Measurements from ENCODE around the gene NR2E1.

Gene NR2E1

DNA sequence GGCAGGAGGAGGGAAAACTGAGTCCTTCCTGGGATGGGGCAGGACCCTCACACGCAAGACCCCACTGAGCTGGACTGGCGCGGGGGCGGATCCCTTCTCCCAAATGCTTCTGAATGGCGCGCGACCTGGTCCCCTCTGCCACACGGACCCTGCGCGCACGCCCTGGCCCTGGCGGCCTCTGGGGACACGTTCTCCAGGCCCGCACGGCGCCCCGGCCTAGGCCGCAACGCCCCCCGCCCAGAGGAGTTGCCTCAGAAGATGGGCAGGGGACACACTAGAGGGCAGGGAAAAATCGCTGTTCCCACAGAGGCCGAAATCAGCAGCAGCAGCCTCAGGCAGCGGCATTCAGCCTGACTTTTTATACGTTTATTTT is 46.1 kb upstream of the NR2E1 start:
- Histone ChIP-seq H3K9me2 (replicated peaks; ENCODE audit: control insufficient read depth, low read length) (no peaks in the 10 kb centered on the region), H3K4me2 (ENCODE audit: low read length) (no peak overlapping the region), H4K20me1 (ENCODE audit: control insufficient read depth, insufficient read depth, low read depth, low read length) (no peaks in the 10 kb centered on the region), H3K36me3 (ENCODE audit: control insufficient read depth, low read length) (no peaks in the 10 kb centered on the region), H3K9me3 (ENCODE audit: control insufficient read depth, insufficient read depth, low read length) (no peaks in the 10 kb centered on the region), H3K79me2 (ENCODE audit: control insufficient read depth, low read length) (no peaks in the 10 kb centered on the region), H3K27ac (ENCODE audit: low read depth, low read length) (no peak overlapping the region), H3F3A (ENCODE audit: control insufficient read depth, insufficient read depth) (no peaks in the 10 kb centered on the region), H3K4me1 (ENCODE audit: control insufficient read depth, low read length) (peaks cover 25% of the 10 kb centered on the region), H3K4me3 (ENCODE audit: low read length) (no peak overlapping the region), H3K27me3 (ENCODE audit: control insufficient read depth, low read length) (peaks cover 93% of the 10 kb centered on the region)
- TF ChIP-seq, protein P1, sequence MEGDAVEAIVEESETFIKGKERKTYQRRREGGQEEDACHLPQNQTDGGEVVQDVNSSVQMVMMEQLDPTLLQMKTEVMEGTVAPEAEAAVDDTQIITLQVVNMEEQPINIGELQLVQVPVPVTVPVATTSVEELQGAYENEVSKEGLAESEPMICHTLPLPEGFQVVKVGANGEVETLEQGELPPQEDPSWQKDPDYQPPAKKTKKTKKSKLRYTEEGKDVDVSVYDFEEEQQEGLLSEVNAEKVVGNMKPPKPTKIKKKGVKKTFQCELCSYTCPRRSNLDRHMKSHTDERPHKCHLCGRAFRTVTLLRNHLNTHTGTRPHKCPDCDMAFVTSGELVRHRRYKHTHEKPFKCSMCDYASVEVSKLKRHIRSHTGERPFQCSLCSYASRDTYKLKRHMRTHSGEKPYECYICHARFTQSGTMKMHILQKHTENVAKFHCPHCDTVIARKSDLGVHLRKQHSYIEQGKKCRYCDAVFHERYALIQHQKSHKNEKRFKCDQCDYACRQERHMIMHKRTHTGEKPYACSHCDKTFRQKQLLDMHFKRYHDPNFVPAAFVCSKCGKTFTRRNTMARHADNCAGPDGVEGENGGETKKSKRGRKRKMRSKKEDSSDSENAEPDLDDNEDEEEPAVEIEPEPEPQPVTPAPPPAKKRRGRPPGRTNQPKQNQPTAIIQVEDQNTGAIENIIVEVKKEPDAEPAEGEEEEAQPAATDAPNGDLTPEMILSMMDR (IDR thresholded peaks at IDR 0.05; ENCODE audit: low read depth, low read length, poor library complexity, severe bottlenecking): no peak
- no peak for TF ChIP-seq EZH2phosphoT487 (IDR thresholded peaks at IDR 0.05; ENCODE audit: borderline replicate concordance, low read length)

- H3F3A ChIP-seq (ENCODE audit: control insufficient read depth, insufficient read depth): no peaks in the 10 kb centered on the region
- no peak overlapping the region for H3K4me3 ChIP-seq (ENCODE audit: low read length)
- no peaks in the 10 kb centered on the region for H3K9me2 ChIP-seq (replicated peaks; ENCODE audit: control insufficient read depth, low read length)
- peaks cover 23% of the 10 kb centered on the region for H3K4me1 ChIP-seq (ENCODE audit: control insufficient read depth, low read length)
- H3K4me2 ChIP-seq (ENCODE audit: low read length): no peak overlapping the region
- H3K79me2 ChIP-seq (ENCODE audit: control insufficient read depth, low read length): no peaks in the 10 kb centered on the region
- no peaks in the 10 kb centered on the region for H4K20me1 ChIP-seq (ENCODE audit: control insufficient read depth, insufficient read depth, low read depth, low read length)
- peaks cover 92% of the 10 kb centered on the region for H3K27me3 ChIP-seq (ENCODE audit: control insufficient read depth, low read length)
- no peaks in the 10 kb centered on the region for H3K36me3 ChIP-seq (ENCODE audit: control insufficient read depth, low read length)
- no peaks in the 10 kb centered on the region for H3K9me3 ChIP-seq (ENCODE audit: control insufficient read depth, insufficient read depth, low read length)
- H3K27ac ChIP-seq (ENCODE audit: low read depth, low read length): no peak overlapping the region
- no peak for TF ChIP-seq EZH2phosphoT487 (IDR thresholded peaks at IDR 0.05; ENCODE audit: borderline replicate concordance, low read length)
Observed at GRCh38 chr6:108120311-108120710, 45.5 kb upstream of the NR2E1 start.

DNA sequence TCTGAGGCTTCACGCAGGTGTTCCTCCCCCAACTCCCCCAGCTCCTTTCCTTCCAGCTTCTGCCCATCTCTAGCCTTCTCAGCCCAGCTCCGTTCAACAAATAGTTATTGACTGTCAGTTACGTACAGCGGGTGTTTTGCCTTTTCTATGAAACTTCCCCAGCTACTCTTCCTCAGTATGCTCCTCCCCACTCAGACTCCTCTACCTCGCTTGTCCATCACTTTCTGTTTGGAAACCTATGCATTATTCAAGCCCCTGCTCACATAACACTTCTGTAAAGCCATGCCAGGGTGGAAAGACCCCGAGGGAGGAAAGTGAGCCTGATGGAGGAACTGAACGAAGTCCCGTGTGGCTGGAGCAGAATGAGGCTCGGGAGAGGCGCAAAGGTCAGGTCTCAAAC is 44.2 kb upstream of the NR2E1 start:
- H3K9me2 ChIP-seq (replicated peaks; ENCODE audit: control insufficient read depth, low read length): no peaks in the 10 kb centered on the region
- H3K79me2 ChIP-seq (ENCODE audit: control insufficient read depth, low read length): no peaks in the 10 kb centered on the region
- H4K20me1 ChIP-seq (ENCODE audit: control insufficient read depth, insufficient read depth, low read depth, low read length): no peaks in the 10 kb centered on the region
- H3K4me1 ChIP-seq (ENCODE audit: control insufficient read depth, low read length): peaks cover 21% of the 10 kb centered on the region
- H3F3A ChIP-seq (ENCODE audit: control insufficient read depth, insufficient read depth): no peaks in the 10 kb centered on the region
- no peak overlapping the region for H3K27ac ChIP-seq (ENCODE audit: low read depth, low read length)
- H3K36me3 ChIP-seq (ENCODE audit: control insufficient read depth, low read length): no peaks in the 10 kb centered on the region
- no peak overlapping the region for H3K4me2 ChIP-seq (ENCODE audit: low read length)
- peaks cover 88% of the 10 kb centered on the region for H3K27me3 ChIP-seq (ENCODE audit: control insufficient read depth, low read length)
- no peaks in the 10 kb centered on the region for H3K9me3 ChIP-seq (ENCODE audit: control insufficient read depth, insufficient read depth, low read length)
- H3K4me3 ChIP-seq (ENCODE audit: low read length): no peak overlapping the region
- TF ChIP-seq, protein P1 (IDR thresholded peaks at IDR 0.05; ENCODE audit: low read depth, low read length, poor library complexity, severe bottlenecking): no peak
- no peak for TF ChIP-seq EZH2phosphoT487 (IDR thresholded peaks at IDR 0.05; ENCODE audit: borderline replicate concordance, low read length)

DNA sequence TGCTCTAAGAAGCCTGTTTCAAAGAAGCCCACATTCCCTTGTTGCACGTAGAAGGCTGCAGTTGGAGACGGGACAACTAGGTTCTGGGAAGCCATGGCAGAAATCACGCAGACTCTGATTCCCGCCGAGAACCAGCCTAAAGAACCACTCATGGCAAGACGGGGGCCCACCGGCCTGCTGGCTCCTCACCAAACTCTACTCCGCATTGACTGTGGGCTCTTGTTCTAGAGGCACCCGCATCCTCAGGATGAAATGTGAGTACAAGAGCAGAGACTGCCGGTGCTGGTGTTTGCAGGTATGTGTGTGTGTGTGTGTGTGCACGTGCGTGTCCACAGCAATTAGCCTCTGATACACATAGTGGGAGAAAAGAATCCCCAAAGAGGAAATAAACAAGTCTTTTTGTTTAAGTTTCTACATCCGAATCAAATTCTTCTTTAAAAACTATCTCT is 42.3 kb upstream of the NR2E1 start:
- H3K27ac ChIP-seq (ENCODE audit: low read depth, low read length): no peak overlapping the region
- H4K20me1 ChIP-seq (ENCODE audit: control insufficient read depth, insufficient read depth, low read depth, low read length): no peaks in the 10 kb centered on the region
- no peaks in the 10 kb centered on the region for H3F3A ChIP-seq (ENCODE audit: control insufficient read depth, insufficient read depth)
- H3K79me2 ChIP-seq (ENCODE audit: control insufficient read depth, low read length): no peaks in the 10 kb centered on the region
- no peaks in the 10 kb centered on the region for H3K9me2 ChIP-seq (replicated peaks; ENCODE audit: control insufficient read depth, low read length)
- no peak for TF ChIP-seq EZH2phosphoT487 (IDR thresholded peaks at IDR 0.05; ENCODE audit: borderline replicate concordance, low read length)
- TF ChIP-seq, protein P1 (IDR thresholded peaks at IDR 0.05; ENCODE audit: low read depth, low read length, poor library complexity, severe bottlenecking): no peak
- no peaks in the 10 kb centered on the region for H3K36me3 ChIP-seq (ENCODE audit: control insufficient read depth, low read length)
- H3K4me2 ChIP-seq (ENCODE audit: low read length): no peak overlapping the region
- H3K4me3 ChIP-seq (ENCODE audit: low read length): no peak overlapping the region
- H3K9me3 ChIP-seq (ENCODE audit: control insufficient read depth, insufficient read depth, low read length): no peaks in the 10 kb centered on the region
- H3K27me3 ChIP-seq (ENCODE audit: control insufficient read depth, low read length): peaks cover 78% of the 10 kb centered on the region
- H3K4me1 ChIP-seq (ENCODE audit: control insufficient read depth, low read length): peaks cover 5% of the 10 kb centered on the region
